ENCODE measurements around the gene MAN2A2. TPM values are rescaled to one million over a fixed set of nuclear protein-coding genes. Genes with fewer than 3 reads are reported as not detected.

MAN2A2 gene
- total RNA-seq, 4 donors from 2014 or later = 46.6 to 104 (median 48.2) TPM

- no peak for TF ChIP-seq CTCF (IDR thresholded peaks at IDR 0.05; ENCODE audit: low read depth)
Observed at GRCh38 chr15:90914305-90915080, 11.4 kb downstream of the MAN2A2 start.

- no peak for TF ChIP-seq CTCF (IDR thresholded peaks at IDR 0.05; ENCODE audit: low read depth)
Observed at GRCh38 chr15:90915216-90915807, 12.2 kb downstream of the MAN2A2 start.

- no peak for TF ChIP-seq CTCF (IDR thresholded peaks at IDR 0.05; ENCODE audit: low read depth)
Observed at GRCh38 chr15:90915808-90916440, 12.8 kb downstream of the MAN2A2 start.

- no peak for TF ChIP-seq CTCF (IDR thresholded peaks at IDR 0.05; ENCODE audit: low read depth)
Observed at GRCh38 chr15:90916461-90916860, 13.4 kb downstream of the MAN2A2 start.

GRCh38 chr15:90917569-90917968, 14.5 kb downstream of the MAN2A2 start:
- TF ChIP-seq CTCF (IDR thresholded peaks at IDR 0.05; ENCODE audit: low read depth) = no peak

GRCh38 chr15:90918034-90918788, 15.1 kb downstream of the MAN2A2 start:
- TF ChIP-seq CTCF (IDR thresholded peaks at IDR 0.05; ENCODE audit: low read depth) = no peak

GRCh38 chr15:90918835-90919234, 15.7 kb downstream of the MAN2A2 start:
- no peak for TF ChIP-seq CTCF (IDR thresholded peaks at IDR 0.05; ENCODE audit: low read depth)
